ENCODE measurements around the gene GRB2. TPM values are rescaled to one million over a fixed set of nuclear protein-coding genes. Genes with fewer than 3 reads are reported as not detected.

Gene GRB2
- total and polyA plus RNA-seq, 2 experiments from 2014 or later: 89.0 to 112 TPM

DNA sequence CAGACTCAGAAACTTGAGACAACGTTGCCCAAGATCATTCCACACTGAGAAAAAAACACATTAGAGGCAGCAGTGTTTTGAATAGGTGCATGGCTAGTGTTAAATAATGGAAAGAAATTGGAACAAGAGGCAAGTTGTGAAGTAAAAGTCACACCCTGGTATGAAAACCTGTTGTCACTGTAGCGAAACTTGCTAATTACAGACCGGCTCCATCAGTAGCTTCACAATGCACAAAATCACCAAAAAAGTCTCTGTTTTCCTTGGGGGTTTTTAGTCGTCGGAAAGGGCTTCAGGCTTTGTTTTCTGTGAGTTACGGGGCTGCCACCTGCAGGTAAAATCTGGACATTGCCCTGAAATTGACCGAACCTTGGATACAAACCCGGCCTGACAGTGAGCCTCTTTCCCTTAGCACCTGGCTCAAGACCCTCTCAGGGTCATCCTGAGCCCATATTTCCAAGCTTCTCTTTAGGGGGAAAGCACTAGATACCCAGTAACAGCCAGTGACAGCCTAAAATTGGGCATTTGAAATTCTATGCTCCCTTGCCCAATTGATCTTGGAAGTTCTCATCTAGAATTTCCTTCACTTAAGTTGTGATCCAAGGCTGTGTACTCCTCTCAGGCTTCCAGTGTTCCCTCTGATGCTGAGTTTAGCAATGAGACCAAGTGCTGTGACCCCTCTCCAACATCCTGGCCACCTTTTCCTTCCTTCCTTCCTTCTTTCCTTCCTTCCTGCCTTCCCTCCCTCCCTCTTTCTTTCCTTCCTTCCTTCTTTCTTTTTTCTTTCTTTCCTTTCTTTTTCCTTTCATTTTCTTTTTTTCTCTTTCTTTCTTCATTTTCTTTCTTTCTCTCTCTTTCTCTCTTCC lies 7.2 kb upstream of the GRB2 start (continued):
- TF ChIP-seq JUNB (IDR thresholded peaks at IDR 0.05; ENCODE audit: unreplicated experiment): no peak
- TF ChIP-seq EZH2 (IDR thresholded peaks at IDR 0.05; ENCODE audit: low read depth, unreplicated experiment): no peak
- TF ChIP-seq STAT1 (IDR thresholded peaks at IDR 0.05; ENCODE audit: unreplicated experiment): no peak

DNA sequence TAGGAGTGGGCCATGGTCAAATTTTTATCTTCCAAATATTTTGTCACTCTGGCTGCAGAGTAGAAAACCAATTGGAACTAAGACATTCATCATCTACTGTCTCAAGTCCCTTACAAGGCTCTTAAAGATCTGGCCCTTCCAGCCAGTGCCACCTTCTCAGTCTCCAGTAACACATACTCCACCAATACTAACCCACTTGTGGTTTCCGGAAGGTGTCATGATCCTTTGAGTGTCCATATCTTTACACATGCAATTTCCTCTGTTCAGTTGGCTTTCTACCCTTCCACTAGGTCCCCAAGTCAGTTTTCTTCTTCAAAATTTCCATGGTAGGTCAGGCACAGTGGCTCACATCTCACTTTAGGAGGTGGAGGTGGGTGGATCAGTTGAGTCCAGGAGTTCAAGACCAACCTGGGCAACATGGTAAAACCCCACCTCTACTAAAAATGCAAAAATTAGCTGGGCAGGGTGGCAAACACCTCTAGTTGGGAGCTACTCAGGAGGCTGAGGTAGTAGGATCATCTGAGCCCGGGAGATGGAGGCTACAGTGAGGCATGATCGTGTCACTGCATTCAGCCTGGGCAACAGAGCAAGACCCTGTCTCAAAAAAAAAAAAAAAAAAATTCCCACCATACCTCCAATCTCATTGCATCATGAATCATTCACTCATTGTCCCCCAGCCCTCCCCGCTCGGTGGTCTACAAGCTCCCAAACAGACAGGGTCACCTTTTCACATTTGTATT lies 6.0 kb upstream of the GRB2 start:
- no peak overlapping the region for H3K27ac ChIP-seq (ENCODE audit: low read depth)
- H3K27ac Mint-ChIP-seq: no peak overlapping the region
- no peak for DNase-seq (ENCODE audit: low spot score)
- H3K4me3 ChIP-seq: no peak overlapping the region
- no peaks in the 10 kb centered on the region for H3K9me2 ChIP-seq (ENCODE audit: insufficient read depth)
- no peak overlapping the region for H3K4me2 ChIP-seq
- H3K4me1 Mint-ChIP-seq: peaks cover 11% of the 10 kb centered on the region
- no peaks in the 10 kb centered on the region for H3K27me3 ChIP-seq (ENCODE audit: insufficient read depth)
- H3K9me3 Mint-ChIP-seq: no peaks in the 10 kb centered on the region
- no peak overlapping the region for H3K4me3 Mint-ChIP-seq
- no peaks in the 10 kb centered on the region for H4K20me1 ChIP-seq (replicated peaks; ENCODE audit: insufficient read depth)
- ATAC-seq: no peak
- H3K36me3 ChIP-seq (ENCODE audit: insufficient read depth): no peaks in the 10 kb centered on the region
- H3K79me2 ChIP-seq (replicated peaks; ENCODE audit: insufficient read depth): no peaks in the 10 kb centered on the region
- no peak overlapping the region for H2AFZ ChIP-seq
- H3K27me3 Mint-ChIP-seq (ENCODE audit: insufficient read depth, low read depth, poor library complexity): peaks cover 4% of the 10 kb centered on the region
- H3F3A ChIP-seq (replicated peaks; ENCODE audit: low read depth): peaks cover 3% of the 10 kb centered on the region; the same call in 1 of the 2 replicates
- H3K4me1 ChIP-seq (ENCODE audit: insufficient read depth): no peaks in the 10 kb centered on the region
- H3K36me3 Mint-ChIP-seq (ENCODE audit: low read depth): no peaks in the 10 kb centered on the region
- TF ChIP-seq EZH2 (IDR thresholded peaks at IDR 0.05; ENCODE audit: low read depth, unreplicated experiment) (no peak), NANOG (IDR thresholded peaks at IDR 0.05; ENCODE audit: borderline replicate concordance) (no peak), JUNB (IDR thresholded peaks at IDR 0.05; ENCODE audit: unreplicated experiment) (no peak), CREB1 (CRISPR knock-in tag; IDR thresholded peaks at IDR 0.05; ENCODE audit: low read depth) (no peak), STAT1 (IDR thresholded peaks at IDR 0.05; ENCODE audit: unreplicated experiment) (no peak), EZH2phosphoT487 (IDR thresholded peaks at IDR 0.05; ENCODE audit: unreplicated experiment) (no peak), ZNF331 (CRISPR knock-in tag; IDR thresholded peaks at IDR 0.05; ENCODE audit: low read depth) (no peak), ZNF114 (CRISPR knock-in tag; IDR thresholded peaks at IDR 0.05) (no peak), POLR2AphosphoS5 (IDR thresholded peaks at IDR 0.05; ENCODE audit: low read depth) (no peak)
- TF ChIP-seq, protein P1, sequence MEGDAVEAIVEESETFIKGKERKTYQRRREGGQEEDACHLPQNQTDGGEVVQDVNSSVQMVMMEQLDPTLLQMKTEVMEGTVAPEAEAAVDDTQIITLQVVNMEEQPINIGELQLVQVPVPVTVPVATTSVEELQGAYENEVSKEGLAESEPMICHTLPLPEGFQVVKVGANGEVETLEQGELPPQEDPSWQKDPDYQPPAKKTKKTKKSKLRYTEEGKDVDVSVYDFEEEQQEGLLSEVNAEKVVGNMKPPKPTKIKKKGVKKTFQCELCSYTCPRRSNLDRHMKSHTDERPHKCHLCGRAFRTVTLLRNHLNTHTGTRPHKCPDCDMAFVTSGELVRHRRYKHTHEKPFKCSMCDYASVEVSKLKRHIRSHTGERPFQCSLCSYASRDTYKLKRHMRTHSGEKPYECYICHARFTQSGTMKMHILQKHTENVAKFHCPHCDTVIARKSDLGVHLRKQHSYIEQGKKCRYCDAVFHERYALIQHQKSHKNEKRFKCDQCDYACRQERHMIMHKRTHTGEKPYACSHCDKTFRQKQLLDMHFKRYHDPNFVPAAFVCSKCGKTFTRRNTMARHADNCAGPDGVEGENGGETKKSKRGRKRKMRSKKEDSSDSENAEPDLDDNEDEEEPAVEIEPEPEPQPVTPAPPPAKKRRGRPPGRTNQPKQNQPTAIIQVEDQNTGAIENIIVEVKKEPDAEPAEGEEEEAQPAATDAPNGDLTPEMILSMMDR (conservative IDR thresholded peaks at IDR 0.05; ENCODE audit: low read depth in 2 of 2): no peak
- TF ChIP-seq, protein P2, sequence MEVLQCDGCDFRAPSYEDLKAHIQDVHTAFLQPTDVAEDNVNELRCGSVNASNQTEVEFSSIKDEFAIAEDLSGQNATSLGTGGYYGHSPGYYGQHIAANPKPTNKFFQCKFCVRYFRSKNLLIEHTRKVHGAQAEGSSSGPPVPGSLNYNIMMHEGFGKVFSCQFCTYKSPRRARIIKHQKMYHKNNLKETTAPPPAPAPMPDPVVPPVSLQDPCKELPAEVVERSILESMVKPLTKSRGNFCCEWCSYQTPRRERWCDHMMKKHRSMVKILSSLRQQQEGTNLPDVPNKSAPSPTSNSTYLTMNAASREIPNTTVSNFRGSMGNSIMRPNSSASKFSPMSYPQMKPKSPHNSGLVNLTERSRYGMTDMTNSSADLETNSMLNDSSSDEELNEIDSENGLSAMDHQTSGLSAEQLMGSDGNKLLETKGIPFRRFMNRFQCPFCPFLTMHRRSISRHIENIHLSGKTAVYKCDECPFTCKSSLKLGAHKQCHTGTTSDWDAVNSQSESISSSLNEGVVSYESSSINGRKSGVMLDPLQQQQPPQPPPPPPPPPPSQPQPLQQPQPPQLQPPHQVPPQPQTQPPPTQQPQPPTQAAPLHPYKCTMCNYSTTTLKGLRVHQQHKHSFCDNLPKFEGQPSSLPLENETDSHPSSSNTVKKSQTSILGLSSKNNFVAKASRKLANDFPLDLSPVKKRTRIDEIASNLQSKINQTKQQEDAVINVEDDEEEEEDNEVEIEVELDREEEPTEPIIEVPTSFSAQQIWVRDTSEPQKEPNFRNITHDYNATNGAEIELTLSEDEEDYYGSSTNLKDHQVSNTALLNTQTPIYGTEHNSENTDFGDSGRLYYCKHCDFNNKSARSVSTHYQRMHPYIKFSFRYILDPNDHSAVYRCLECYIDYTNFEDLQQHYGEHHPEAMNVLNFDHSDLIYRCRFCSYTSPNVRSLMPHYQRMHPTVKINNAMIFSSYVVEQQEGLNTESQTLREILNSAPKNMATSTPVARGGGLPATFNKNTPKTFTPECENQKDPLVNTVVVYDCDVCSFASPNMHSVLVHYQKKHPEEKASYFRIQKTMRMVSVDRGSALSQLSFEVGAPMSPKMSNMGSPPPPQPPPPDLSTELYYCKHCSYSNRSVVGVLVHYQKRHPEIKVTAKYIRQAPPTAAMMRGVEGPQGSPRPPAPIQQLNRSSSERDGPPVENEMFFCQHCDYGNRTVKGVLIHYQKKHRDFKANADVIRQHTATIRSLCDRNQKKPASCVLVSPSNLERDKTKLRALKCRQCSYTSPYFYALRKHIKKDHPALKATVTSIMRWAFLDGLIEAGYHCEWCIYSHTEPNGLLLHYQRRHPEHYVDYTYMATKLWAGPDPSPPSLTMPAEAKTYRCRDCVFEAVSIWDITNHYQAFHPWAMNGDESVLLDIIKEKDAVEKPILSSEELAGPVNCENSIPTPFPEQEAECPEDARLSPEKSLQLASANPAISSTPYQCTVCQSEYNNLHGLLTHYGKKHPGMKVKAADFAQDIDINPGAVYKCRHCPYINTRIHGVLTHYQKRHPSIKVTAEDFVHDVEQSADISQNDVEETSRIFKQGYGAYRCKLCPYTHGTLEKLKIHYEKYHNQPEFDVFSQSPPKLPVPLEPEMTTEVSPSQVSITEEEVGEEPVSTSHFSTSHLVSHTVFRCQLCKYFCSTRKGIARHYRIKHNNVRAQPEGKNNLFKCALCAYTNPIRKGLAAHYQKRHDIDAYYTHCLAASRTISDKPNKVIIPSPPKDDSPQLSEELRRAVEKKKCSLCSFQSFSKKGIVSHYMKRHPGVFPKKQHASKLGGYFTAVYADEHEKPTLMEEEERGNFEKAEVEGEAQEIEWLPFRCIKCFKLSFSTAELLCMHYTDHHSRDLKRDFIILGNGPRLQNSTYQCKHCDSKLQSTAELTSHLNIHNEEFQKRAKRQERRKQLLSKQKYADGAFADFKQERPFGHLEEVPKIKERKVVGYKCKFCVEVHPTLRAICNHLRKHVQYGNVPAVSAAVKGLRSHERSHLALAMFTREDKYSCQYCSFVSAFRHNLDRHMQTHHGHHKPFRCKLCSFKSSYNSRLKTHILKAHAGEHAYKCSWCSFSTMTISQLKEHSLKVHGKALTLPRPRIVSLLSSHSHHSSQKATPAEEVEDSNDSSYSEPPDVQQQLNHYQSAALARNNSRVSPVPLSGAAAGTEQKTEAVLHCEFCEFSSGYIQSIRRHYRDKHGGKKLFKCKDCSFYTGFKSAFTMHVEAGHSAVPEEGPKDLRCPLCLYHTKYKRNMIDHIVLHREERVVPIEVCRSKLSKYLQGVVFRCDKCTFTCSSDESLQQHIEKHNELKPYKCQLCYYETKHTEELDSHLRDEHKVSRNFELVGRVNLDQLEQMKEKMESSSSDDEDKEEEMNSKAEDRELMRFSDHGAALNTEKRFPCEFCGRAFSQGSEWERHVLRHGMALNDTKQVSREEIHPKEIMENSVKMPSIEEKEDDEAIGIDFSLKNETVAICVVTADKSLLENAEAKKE (CRISPR knock-in tag; IDR thresholded peaks at IDR 0.05): no peak
- TF ChIP-seq, protein P3, sequence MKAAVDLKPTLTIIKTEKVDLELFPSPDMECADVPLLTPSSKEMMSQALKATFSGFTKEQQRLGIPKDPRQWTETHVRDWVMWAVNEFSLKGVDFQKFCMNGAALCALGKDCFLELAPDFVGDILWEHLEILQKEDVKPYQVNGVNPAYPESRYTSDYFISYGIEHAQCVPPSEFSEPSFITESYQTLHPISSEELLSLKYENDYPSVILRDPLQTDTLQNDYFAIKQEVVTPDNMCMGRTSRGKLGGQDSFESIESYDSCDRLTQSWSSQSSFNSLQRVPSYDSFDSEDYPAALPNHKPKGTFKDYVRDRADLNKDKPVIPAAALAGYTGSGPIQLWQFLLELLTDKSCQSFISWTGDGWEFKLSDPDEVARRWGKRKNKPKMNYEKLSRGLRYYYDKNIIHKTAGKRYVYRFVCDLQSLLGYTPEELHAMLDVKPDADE (IDR thresholded peaks at IDR 0.05): no peak

Data from GM23338 (cell line).